Suprapubic skin (tissue), 4 donors: Measurements from ENCODE around the gene SMAP1.

Experiments
- CTCF ChIP-seq, 2 donors: fragments of 200-600 bp in 1 of 2; fragments of 450-650 bp in 1 of 2; sonication (generic) in 1 of 2; IDR thresholded peaks; one replicate each; pipeline ENCODE4 v1.5.1; 2016 to 2019; ENCODE audit warnings: antibody characterized with exemption in 2 of 2, mild to moderate bottlenecking in 1 of 2, moderate library complexity in 1 of 2
- EP300 ChIP-seq: sonication (generic); formaldehyde crosslinking; IDR thresholded peaks from one replicate; pipeline ENCODE4 v1.6.1; 2017; ENCODE audit warnings: antibody characterized with exemption
- POLR2A ChIP-seq, 2 donors: fragments of 450-650 bp; IDR thresholded peaks; one replicate each; pipeline ENCODE4 v1.6.1; 2017; ENCODE audit warnings: antibody characterized with exemption in 2 of 2, mild to moderate bottlenecking in 2 of 2, moderate library complexity in 2 of 2
- POLR2AphosphoS5 ChIP-seq, 3 donors: sonication (generic); formaldehyde crosslinking; IDR thresholded peaks; one replicate each; pipeline ENCODE4 v1.6.1; 2017; ENCODE audit warnings: antibody characterized with exemption in 3 of 3

GRCh38 chr6:70813885-70814284 lies 146.2 kb downstream of the SMAP1 start:
- no peak for TF ChIP-seq POLR2A (IDR thresholded peaks at IDR 0.05)
- TF ChIP-seq CTCF (IDR thresholded peaks at IDR 0.05): no peak
- TF ChIP-seq POLR2AphosphoS5 (IDR thresholded peaks at IDR 0.05): no peak
- no peak for TF ChIP-seq EP300
